ENCODE data around the gene LRRC32. TPM values are rescaled to one million over a fixed set of nuclear protein-coding genes. Genes with fewer than 3 reads are reported as not detected.

Gene LRRC32
- total and polyA plus RNA-seq, 9 of the 15 experiments (the other 6 are each of a cell fraction or from before 2014, with no cell fraction given) = 0.10 to 0.50 (median 0.19) TPM; not detected in 5

GRCh38 chr11:76702336-76703128 lies 32.0 kb upstream of the LRRC32 start (continued):
- TF ChIP-seq COPS2 (conservative IDR thresholded peaks at IDR 0.05) = no peak
- no peak for TF ChIP-seq ESRRB (CRISPR knock-in tag; IDR thresholded peaks at IDR 0.05; ENCODE audit: borderline replicate concordance)
- no peak for TF ChIP-seq EHMT2 (IDR thresholded peaks at IDR 0.05)
- no peak for TF ChIP-seq SRSF3 (IDR thresholded peaks at IDR 0.05; ENCODE audit: insufficient read depth, low read length)
- TF ChIP-seq E2F4 (CRISPR knock-in tag; IDR thresholded peaks at IDR 0.05; ENCODE audit: low read depth) = no peak
- peak; percentile 88 for TF ChIP-seq MAFF (IDR thresholded peaks at IDR 0.05; ENCODE audit: low read length)
- TF ChIP-seq AFF1 (IDR thresholded peaks at IDR 0.05; ENCODE audit: low read depth in 1 of 2, partially characterized antibody in 2 of 2) = no peak
- TF ChIP-seq PBX2 (CRISPR knock-in tag; IDR thresholded peaks at IDR 0.05; ENCODE audit: low read depth) = no peak
- TF ChIP-seq PBX2 (tag; conservative IDR thresholded peaks at IDR 0.05; ENCODE audit: low read depth) = 0 out of 2 replicates have a peak, but pooled peaks have one; percentile 17
- TF ChIP-seq HMGN3 (IDR thresholded peaks at IDR 0.05; ENCODE audit: borderline replicate concordance, extremely low read depth, insufficient read length, low read depth, low read length) = no peak
- no peak for TF ChIP-seq PHB (CRISPR knock-in tag; IDR thresholded peaks at IDR 0.05)
- TF ChIP-seq ZNF431 (CRISPR knock-in tag; IDR thresholded peaks at IDR 0.05) = 0 out of 2 replicates have a peak, but pooled peaks have one; percentile 4
- no peak for TF ChIP-seq NR0B1 (IDR thresholded peaks at IDR 0.05; ENCODE audit: partially characterized antibody)
- no peak for TF ChIP-seq ZNF324 (CRISPR knock-in tag; IDR thresholded peaks at IDR 0.05)
- no peak for TF ChIP-seq CTCFL (IDR thresholded peaks at IDR 0.05; ENCODE audit: borderline replicate concordance, insufficient read depth, low read depth, low read length, poor library complexity, severe bottlenecking)
